ENCODE data around the gene PGBD1.

Gene PGBD1

GRCh38 chr6:28322661-28323060 is 41.3 kb downstream of the PGBD1 start:
- peaks cover 13% of the 10 kb centered on the region for H3K9me3 ChIP-seq (ENCODE audit: control insufficient read depth, low read length)
- no peaks in the 10 kb centered on the region for H3K4me1 ChIP-seq (ENCODE audit: control insufficient read depth, insufficient read depth, low read length)
- H3K4me3 ChIP-seq (ENCODE audit: low read length): no peak overlapping the region
- no peaks in the 10 kb centered on the region for H3K27me3 ChIP-seq (ENCODE audit: control insufficient read depth, insufficient read depth, low read length)
- no peak overlapping the region for H3K9ac ChIP-seq (ENCODE audit: low read length)
- peaks cover 11% of the 10 kb centered on the region for H3K36me3 ChIP-seq (ENCODE audit: control insufficient read depth, insufficient read depth, low read length)

GRCh38 chr6:28323813-28324424 is 42.5 kb downstream of the PGBD1 start:
- no peaks in the 10 kb centered on the region for H3K4me1 ChIP-seq (ENCODE audit: control insufficient read depth, insufficient read depth, low read length)
- peaks cover 11% of the 10 kb centered on the region for H3K36me3 ChIP-seq (ENCODE audit: control insufficient read depth, insufficient read depth, low read length)
- no peak overlapping the region for H3K9ac ChIP-seq (ENCODE audit: low read length)
- no peaks in the 10 kb centered on the region for H3K27me3 ChIP-seq (ENCODE audit: control insufficient read depth, insufficient read depth, low read length)
- no peak overlapping the region for H3K4me3 ChIP-seq (ENCODE audit: low read length)
- H3K9me3 ChIP-seq (ENCODE audit: control insufficient read depth, low read length): peaks cover 13% of the 10 kb centered on the region

GRCh38 chr6:28326371-28326948 is 45.1 kb downstream of the PGBD1 start:
- Histone ChIP-seq H3K36me3 (ENCODE audit: control insufficient read depth, insufficient read depth, low read length) (peaks cover 11% of the 10 kb centered on the region), H3K27me3 (ENCODE audit: control insufficient read depth, insufficient read depth, low read length) (no peaks in the 10 kb centered on the region)

GRCh38 chr6:28330041-28330440 is 48.7 kb downstream of the PGBD1 start:
- Histone ChIP-seq H3K4me1 (ENCODE audit: control insufficient read depth, insufficient read depth, low read length) (peaks cover 2% of the 10 kb centered on the region), H3K27me3 (ENCODE audit: control insufficient read depth, insufficient read depth, low read length) (no peaks in the 10 kb centered on the region), H3K36me3 (ENCODE audit: control insufficient read depth, insufficient read depth, low read length) (peaks cover 11% of the 10 kb centered on the region), H3K9ac (ENCODE audit: low read length) (no peak overlapping the region), H3K4me3 (ENCODE audit: low read length) (no peak overlapping the region), H3K9me3 (ENCODE audit: control insufficient read depth, low read length) (peaks cover 13% of the 10 kb centered on the region)

More at GRCh38 chr6:28326371-28326948, 45.1 kb downstream of the PGBD1 start:
- no peak overlapping the region for H3K4me3 ChIP-seq (ENCODE audit: low read length)
- no peak overlapping the region for H3K9ac ChIP-seq (ENCODE audit: low read length)
- no peaks in the 10 kb centered on the region for H3K4me1 ChIP-seq (ENCODE audit: control insufficient read depth, insufficient read depth, low read length)
- H3K9me3 ChIP-seq (ENCODE audit: control insufficient read depth, low read length): peaks cover 13% of the 10 kb centered on the region

- H3K4me3 ChIP-seq (ENCODE audit: low read length): no peak overlapping the region
- no peaks in the 10 kb centered on the region for H3K36me3 ChIP-seq (ENCODE audit: control insufficient read depth, insufficient read depth, low read length)
- peaks cover 12% of the 10 kb centered on the region for H3K4me1 ChIP-seq (ENCODE audit: control insufficient read depth, insufficient read depth, low read length)
- no peak overlapping the region for H3K9ac ChIP-seq (ENCODE audit: low read length)
- no peaks in the 10 kb centered on the region for H3K9me3 ChIP-seq (ENCODE audit: control insufficient read depth, low read length)
- H3K27me3 ChIP-seq (ENCODE audit: control insufficient read depth, insufficient read depth, low read length): no peaks in the 10 kb centered on the region
Observed at GRCh38 chr6:28333047-28333446, 51.7 kb downstream of the PGBD1 start.

- Histone ChIP-seq H3K27me3 (ENCODE audit: control insufficient read depth, insufficient read depth, low read length) (no peaks in the 10 kb centered on the region), H3K9ac (ENCODE audit: low read length) (no peak overlapping the region), H3K36me3 (ENCODE audit: control insufficient read depth, insufficient read depth, low read length) (no peaks in the 10 kb centered on the region), H3K4me3 (ENCODE audit: low read length) (no peak overlapping the region), H3K4me1 (ENCODE audit: control insufficient read depth, insufficient read depth, low read length) (peaks cover 12% of the 10 kb centered on the region), H3K9me3 (ENCODE audit: control insufficient read depth, low read length) (no peaks in the 10 kb centered on the region)
Observed at GRCh38 chr6:28333599-28334018, 52.2 kb downstream of the PGBD1 start.

DNA sequence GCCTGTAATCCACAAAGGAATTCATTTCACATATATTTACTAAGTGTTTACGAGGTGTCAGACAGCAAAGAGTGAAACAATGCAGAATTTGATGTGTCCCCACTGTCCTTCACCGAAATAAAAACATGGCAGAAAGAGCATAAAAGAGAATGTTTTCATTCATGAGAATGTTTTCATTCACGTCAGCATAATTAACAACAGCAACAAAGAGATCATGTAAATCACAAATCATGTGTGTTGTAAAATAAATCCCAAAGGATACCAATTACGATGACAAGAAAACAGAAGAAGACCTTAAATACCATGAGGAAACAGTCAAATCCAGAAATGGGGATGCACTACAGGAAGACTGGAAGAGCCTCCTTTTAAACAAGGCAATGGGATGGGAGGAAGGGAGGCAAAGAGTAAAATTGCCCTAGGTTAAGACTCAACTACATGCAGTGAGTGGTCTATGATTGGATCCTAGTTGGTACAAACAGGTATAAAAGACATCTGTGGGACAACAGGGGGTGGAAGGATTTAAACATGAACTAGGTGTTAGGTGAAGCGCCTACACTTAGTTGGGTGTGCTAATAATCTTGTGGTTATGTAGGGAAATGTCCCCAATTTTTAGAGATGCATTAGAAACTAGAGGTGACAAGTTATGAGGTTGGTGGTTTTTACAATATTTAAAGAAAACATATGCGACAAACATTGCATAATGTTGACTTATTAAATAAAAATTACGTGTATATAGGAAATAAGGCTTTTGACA is 53.1 kb downstream of the PGBD1 start:
- peak overlapping the region; percentile 99 for H3K9ac ChIP-seq (ENCODE audit: low read length)
- H3K9me3 ChIP-seq (ENCODE audit: control insufficient read depth, low read length): no peaks in the 10 kb centered on the region
- peaks cover 12% of the 10 kb centered on the region for H3K4me1 ChIP-seq (ENCODE audit: control insufficient read depth, insufficient read depth, low read length)
- no peaks in the 10 kb centered on the region for H3K36me3 ChIP-seq (ENCODE audit: control insufficient read depth, insufficient read depth, low read length)
- H3K27me3 ChIP-seq (ENCODE audit: control insufficient read depth, insufficient read depth, low read length): no peaks in the 10 kb centered on the region
- peak overlapping the region; percentile 98 for H3K4me3 ChIP-seq (ENCODE audit: low read length)

DNA sequence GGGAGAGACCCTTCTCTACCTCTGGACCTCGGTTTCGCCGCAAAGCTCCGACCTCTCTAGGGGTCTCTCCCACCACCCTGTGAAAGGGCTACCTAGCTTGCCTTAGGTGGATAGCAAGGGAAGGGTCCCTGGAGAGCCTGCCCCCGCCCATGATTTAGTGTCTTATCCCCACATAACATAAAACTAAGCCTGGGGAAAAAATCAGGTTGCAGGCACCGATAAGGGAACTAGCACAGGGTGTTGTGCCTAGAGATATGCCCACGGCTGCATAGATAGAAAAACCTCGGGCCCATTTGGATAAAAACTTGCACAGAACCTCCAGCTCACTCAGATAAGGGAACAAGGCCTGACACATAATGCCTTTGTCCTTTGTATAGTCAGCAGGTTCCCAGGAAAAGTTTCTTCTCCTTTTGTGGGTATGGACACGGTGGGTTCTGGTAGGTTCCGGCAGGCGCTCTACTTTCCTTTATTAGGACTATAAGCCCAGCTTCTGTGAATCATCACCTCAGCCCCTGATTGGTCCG is 53.7 kb downstream of the PGBD1 start:
- H3K9me3 ChIP-seq (ENCODE audit: control insufficient read depth, low read length): no peaks in the 10 kb centered on the region
- no peaks in the 10 kb centered on the region for H3K27me3 ChIP-seq (ENCODE audit: control insufficient read depth, insufficient read depth, low read length)
- H3K4me1 ChIP-seq (ENCODE audit: control insufficient read depth, insufficient read depth, low read length): peaks cover 12% of the 10 kb centered on the region
- H3K4me3 ChIP-seq (ENCODE audit: low read length): peak overlapping the region; percentile 98
- H3K9ac ChIP-seq (ENCODE audit: low read length): peak overlapping the region; percentile 99
- H3K36me3 ChIP-seq (ENCODE audit: control insufficient read depth, insufficient read depth, low read length): no peaks in the 10 kb centered on the region

DNA sequence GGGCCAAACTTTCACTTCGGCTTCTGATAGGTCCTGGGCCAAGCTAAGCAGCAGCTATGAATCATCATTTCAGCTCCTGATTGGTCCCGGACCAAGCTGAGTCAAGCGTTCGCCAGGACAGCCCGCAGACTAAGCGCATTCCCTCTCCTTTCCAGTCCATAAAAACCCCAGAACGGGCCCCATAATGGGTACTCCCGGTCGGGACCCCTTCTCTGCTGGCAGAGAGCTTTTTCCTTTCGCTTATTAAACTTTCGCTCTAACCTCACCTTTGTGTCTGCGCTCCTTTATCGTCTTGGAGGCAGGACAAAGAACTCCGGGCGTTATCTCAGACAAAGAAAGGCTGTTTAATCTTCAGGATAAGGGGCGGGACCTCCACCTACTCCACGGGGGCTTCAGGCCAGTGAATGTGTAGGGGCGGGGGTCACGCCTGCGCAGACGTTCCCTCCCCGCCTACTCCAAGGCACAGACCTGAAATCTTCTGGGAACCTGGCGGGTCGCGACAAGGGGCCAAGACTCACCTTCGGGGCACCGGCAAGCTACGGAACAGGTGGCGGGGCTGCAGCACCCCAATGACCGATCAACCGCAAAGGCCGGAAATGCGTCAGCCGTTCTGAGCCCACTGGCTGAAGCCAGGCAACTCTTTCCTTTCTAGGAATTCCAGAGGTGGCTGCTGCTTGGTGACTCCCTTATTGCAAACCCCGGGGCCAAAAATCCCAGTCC is 54.4 kb downstream of the PGBD1 start, which contains the start of gene ZSCAN31:
ZSCAN31 (minus strand) TSS at position 585 of the 720 bp plus-strand sequence. CDS start 6,465 bp downstream, outside the sequence.
- Histone ChIP-seq H3K27me3 (ENCODE audit: control insufficient read depth, insufficient read depth, low read length) (no peaks in the 10 kb centered on the region), H3K4me1 (ENCODE audit: control insufficient read depth, insufficient read depth, low read length) (peaks cover 12% of the 10 kb centered on the region), H3K9ac (ENCODE audit: low read length) (peak within 1 kb of the TSS; percentile 99), H3K36me3 (ENCODE audit: control insufficient read depth, insufficient read depth, low read length) (no peaks in the 10 kb centered on the region), H3K4me3 (ENCODE audit: low read length) (peak within 1 kb of the TSS; percentile 98), H3K9me3 (ENCODE audit: control insufficient read depth, low read length) (no peaks in the 10 kb centered on the region)

DNA sequence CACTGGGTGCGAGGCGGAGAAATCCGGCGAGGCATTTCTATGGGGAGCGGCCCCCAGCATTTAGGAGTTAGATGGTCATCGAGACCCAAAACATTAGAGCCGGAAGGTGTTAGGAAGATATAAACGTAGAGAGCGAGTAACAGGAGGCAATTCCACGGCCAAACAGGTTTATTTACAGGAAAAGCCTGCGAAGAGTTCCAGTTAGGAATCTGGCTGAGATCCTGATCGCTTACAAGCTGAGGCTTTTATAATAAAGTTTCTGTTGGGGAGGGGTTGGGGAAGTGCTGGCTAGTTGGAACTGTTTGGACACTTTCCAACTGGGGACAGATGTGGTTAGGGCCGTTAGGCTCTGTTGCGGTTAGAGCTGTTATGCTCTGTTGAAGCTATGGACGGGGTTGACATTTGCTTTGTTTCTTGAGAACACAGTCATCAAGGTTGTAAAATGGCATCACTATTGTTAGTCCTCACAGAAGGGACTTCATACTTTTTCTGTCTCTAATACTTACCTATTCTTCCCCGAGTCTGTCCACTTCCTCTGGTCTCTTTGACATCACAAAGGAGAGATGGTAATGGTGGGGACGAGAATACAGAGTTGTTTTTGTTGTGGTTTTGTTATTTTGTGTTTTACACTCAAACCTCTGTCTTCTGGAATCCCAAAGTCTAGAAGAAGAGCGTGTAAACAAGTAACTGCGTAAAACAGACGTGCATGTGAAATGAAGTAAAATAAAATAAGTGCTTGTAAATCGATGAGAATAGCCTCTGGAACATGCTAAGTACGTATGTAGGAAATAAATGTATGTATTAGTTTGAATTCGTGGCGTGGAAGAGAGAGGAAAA is 55.1 kb downstream of the PGBD1 start:
- Histone ChIP-seq H3K4me3 (ENCODE audit: low read length) (peak overlapping the region; percentile 98), H3K36me3 (ENCODE audit: control insufficient read depth, insufficient read depth, low read length) (no peaks in the 10 kb centered on the region), H3K4me1 (ENCODE audit: control insufficient read depth, insufficient read depth, low read length) (peaks cover 12% of the 10 kb centered on the region), H3K9ac (ENCODE audit: low read length) (peak overlapping the region; percentile 99), H3K27me3 (ENCODE audit: control insufficient read depth, insufficient read depth, low read length) (no peaks in the 10 kb centered on the region), H3K9me3 (ENCODE audit: control insufficient read depth, low read length) (no peaks in the 10 kb centered on the region)

- Histone ChIP-seq H3K9me3 (ENCODE audit: control insufficient read depth, low read length) (no peaks in the 10 kb centered on the region), H3K9ac (ENCODE audit: low read length) (peak overlapping the region; percentile 99), H3K36me3 (ENCODE audit: control insufficient read depth, insufficient read depth, low read length) (no peaks in the 10 kb centered on the region), H3K4me3 (ENCODE audit: low read length) (no peak overlapping the region), H3K4me1 (ENCODE audit: control insufficient read depth, insufficient read depth, low read length) (peaks cover 12% of the 10 kb centered on the region), H3K27me3 (ENCODE audit: control insufficient read depth, insufficient read depth, low read length) (no peaks in the 10 kb centered on the region)
Observed at GRCh38 chr6:28337121-28337520, 55.7 kb downstream of the PGBD1 start.
